ENCODE measurements around the gene HUS1.
"Not testable (repeated sequence)": the region's sequence is repeated elsewhere in the genome, so short reads cannot be mapped to it uniquely, and the experiment has no call there.

Gene HUS1

DNA sequence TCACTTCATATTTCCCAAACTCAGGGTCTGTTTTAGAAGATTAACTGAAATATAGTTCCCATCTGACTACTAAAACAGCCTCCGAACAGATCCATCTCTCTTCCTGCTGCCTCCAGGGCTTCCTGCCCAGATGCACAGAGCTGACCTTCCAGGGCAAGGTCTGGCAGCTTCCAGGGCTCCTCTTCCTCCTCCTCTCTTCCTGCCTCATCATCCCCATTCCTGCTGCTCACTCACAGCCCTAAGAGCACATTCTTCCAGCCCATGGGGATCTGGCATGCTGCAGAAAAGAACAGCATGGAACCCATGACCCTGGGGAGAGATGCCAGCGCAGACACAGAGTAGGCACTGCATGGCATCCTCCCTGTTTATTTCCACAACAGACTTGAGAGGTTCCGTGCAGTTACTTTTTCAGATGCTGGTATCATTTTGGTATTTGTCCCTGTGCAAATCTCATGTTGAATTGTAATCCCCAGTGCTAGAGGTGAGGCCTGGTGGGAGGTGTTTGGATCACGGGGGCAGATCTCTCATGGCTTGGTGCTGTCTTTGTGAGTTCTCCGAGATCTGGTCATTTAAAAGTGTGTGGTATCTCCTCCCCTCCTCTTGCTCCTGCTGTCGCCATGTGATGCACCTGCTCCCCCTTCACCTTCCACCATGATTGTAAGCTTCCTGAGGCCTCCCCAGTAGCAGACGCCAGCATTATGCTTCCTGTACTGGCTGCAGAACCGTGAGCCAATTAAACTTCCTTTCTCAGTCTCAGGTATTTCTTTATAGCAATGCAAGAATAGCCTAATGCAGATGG is 35.5 kb downstream of the HUS1 start:
- no peak for DNase-seq

DNA sequence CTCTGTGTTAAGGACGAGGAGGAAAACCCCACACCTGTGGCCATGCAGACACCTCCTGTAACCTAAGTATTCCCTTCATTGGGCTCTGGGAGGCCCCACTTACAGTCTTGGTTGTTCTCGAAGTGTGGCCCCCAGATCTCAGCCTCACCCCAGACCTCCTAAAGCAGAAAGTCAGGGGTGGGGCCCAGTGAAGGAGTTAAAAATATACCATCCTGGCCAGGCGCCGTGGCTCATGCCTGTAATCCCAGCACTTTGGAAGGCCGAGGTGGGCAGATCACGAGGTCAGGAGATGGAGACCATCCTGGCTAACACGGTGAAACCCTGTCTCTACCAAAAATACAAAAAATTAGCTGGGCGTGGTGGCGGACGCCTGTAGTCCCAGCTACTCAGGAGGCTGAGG is 36.8 kb downstream of the HUS1 start:
- not testable (repeated sequence) for DNase-seq

DNA sequence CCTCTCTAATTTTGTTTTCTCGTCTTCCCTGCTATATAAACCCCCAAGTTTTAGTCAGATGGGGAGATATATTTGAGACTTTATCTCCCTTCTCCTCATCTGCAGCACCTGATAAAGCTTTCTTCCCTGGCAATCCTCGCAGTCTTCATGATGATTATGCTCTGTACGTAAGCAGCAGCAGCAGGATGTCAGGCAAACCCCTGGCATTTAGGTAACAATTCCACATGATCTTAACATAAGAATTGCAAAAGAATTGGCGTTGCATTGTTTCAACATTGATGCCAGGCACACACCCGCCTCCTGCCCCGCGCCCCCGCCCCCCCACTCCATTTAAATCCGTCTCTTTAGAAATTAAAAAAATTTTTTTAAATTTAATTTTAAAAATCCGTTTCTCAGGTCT is 37.3 kb downstream of the HUS1 start:
- no peak for DNase-seq

DNA sequence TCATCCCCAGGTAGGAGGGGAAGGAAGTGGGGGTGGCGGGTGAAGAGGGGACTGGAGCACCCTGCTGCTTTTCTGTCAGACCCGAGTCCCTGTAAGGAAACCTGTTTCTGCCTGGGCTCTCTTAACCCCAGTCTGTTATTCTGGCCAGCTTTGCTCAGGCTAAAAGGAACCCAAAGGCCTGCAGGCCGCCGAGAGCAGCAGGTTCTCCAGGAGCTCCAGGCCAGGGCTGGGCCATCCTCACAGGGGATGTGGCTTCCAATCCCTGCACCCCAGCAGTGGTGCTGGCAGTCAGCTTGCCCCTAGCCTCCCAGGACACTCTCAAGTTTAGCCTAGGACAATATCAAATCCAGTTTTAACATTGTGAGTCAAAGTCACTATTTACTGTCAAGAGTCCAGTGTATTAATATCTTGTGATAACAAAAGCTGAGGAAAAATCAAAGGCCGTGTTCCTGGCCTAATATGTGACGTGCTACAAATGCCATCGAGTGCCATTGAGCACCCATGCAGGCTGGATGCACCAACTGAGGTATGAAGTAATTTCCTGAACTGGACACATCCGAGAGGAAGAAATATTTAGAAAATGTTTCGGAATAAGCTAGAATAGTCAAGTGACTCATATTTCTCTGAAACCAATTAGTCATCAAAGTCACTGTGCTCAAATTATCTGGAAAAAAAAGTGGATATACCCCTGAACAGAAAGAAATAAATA is 38.1 kb downstream of the HUS1 start:
- no peak for DNase-seq

DNA sequence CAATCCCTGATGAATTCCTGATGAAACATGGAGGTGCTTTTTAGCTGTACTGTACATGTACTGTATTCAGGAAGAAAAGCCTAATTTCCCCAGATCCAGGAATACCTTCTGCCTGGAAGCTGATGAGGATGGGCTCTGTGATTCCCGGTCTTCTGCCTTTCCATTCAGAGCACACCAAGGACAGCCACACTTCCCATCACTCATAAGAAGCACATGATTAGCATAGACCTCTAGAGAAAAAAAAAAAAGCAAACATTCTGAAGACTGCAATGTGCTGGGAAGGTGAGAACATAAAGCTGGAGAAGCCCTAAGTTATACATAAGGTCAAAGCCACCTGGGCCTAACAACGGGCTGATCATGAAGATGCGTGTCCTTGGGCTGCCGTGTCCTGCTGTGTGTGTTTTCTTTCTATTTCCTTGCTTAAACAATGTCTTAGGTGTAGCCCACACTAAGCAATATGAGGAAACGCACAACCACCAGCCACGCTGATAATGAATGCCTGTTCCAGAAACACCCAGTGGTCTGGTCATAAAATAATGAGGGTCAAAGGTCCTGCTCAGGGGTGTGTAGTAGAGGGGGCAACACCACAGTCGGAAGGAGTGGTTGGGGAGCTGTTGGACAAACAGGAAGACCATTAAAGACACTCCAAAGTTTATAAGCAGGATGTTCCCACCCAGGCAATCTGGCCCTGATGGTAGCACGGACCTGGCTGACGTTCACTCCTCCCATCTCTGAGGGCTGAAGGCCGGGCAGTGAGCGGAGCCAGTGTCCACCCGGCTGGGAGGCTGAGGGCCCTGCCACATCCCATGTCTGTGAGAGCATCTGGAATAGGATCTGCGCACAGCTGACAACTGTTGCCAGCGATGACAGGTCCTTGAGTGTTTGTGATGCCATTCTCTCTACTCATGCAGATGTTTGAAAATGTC is 39.1 kb downstream of the HUS1 start:
- DNase-seq: no peak

DNA sequence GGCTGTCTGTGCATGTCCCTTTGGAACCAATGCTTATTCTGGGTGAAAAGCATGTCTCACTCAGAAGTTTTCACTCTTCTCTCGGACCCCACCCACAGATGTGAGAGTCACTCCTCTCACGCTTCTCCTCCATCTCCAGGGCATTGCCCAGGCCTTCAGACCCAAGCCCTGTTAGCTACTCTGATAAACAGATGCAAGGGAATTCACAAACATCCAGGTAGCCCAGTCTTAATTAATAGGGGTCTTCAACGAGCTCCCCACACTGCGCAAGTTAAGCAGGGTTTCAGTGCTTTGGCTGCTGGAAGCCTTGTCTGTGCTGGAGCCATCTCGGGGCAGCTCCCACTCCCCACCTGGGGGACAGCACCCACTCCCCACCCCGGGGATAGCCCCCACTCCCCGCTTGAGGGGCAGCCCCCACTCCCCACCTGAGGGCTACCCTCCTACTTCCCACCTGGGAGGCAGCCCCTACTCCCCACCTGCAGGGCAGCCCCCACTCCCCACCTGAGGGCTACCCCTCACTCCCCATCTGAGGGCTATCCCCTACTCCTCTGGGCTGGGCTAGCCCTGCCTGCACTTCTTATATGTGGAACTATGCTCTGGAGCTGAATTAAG is 39.9 kb downstream of the HUS1 start:
- no peak for DNase-seq

DNA sequence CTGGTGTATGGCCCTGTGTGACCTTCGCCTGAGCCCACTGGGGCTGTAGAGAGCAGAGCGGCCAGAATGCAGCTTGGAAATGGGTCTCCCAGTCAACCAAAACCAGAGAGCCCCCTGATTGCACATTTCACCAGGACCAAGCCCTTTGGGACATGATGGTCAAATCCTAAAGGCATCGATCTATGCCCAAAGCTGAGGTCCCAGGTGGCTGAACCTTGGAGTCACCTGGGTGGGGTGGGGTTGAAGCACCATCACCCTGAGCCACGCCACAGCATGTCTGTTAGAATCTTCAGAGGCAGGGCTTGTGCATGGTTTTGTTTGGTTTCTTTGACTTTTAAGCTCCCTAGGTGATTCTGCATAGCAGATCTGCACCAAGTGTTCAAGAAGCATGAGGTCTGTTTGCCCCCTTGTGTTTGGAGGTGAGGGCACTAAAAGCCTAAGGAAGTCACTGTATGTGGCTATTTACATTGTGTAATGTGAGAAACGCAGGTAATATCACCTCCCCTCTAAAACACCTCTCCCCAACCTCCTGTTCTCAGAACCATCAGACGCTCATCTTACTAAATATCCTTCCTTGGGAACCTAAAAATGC is 40.7 kb downstream of the HUS1 start:
- no peak for DNase-seq

DNA sequence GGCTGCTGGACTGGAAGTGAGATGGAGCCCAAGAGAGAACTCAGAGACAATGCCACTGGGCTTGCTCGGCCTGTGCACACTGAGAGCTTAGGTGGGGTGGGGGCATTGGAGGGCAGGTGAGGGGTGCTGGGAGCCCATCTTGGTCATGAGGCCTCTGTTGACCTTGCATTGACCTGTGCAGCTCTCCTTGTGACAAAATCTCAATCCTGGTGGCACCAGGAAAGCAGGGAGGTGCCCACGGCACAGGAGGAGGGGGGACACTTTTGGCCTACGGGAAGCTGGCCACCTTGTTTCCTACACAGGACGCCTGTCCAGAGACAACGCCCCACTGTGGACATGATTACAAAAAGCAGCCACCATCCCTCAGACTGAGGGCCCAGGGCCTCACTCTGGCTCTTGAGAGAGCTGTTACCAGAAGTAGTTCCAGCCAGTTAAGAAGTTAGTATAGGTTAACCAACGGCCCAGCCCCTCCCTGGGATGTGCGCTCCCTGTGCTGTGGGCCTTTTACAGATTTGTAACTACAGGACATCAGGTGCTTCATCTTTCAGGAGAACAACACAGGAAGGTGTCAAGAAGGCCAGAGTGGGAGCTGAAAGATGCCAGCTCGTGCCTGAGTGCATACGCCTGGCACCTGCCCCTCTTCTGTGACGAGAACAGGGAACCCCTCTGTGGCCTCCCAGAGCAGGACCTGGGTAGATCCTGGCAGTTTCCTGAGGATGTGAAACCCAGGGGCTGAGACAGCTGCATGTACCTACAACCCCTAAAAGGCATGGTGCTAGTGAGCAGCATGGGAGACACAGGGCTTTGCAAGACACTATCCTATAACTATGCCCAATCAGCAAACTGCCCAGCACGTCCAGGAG is 41.5 kb downstream of the HUS1 start:
- no peak for DNase-seq

DNA sequence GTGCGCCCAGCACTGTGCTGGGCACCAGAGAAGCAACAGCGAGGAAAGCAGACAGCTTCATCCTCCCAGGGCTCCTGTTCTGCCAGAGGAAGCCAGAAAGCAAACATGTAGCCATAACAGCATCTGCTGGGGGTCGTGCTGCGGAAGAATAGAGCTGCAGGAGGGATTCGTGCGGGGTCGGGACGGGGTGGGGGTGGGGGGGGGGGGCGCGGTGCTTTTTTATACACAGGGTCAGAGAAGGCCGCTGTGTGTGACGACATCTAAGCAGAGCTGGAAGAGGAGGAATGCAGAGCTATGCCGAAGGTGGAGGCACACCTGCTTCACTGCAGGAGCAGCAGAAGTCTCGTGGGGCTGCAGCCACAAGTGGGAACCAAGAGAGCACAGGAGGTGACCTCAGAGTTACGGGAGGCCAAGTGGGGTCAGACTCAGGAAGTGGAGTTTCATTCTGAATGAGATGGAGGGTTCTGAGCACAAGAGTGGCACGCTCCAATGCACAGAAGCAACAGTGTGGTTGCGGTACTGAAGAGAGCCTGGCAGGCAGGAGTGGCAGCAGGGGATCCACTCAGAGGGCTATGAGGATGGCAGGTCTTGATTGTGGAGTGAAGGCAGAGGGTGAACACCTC is 42.2 kb downstream of the HUS1 start:
- no peak for DNase-seq

DNA sequence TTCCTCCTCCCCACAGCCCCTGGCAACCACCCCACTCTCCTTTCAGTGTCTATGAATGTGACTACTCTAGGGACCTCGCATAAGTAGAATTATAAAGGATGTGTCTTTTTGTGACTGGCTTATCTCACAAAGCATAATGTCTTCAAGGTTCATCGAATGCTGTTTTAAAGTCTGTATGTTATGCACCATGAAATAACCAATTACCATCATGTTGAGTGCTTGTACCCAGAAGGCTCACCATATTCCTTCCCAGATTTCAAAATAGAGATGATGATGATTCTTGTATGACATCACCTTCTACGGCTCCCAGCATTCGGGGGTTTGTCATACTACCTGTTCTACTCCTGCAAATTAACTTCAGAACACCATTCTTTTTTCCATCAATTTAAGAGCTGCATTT is 43.1 kb downstream of the HUS1 start:
- no peak for DNase-seq

DNA sequence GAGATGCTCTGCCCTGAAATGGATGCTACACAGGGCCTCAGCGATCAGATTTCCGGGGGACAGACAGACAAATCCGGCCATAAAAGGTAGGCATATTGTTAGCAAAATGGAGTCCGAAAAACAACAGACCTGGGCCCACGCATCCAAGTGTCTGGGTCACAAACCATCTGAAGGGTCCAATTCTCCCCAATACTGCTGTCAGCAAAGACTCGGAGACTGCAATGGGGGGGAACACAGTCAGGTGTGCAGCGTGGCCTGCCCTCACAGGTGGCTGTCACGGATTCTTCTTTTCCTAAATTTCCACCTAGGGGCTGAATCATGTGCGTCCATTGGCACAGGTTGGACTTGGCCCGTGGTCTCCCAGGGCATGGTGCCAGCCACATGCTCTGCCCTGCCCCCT is 44.1 kb downstream of the HUS1 start:
- no peak for DNase-seq

DNA sequence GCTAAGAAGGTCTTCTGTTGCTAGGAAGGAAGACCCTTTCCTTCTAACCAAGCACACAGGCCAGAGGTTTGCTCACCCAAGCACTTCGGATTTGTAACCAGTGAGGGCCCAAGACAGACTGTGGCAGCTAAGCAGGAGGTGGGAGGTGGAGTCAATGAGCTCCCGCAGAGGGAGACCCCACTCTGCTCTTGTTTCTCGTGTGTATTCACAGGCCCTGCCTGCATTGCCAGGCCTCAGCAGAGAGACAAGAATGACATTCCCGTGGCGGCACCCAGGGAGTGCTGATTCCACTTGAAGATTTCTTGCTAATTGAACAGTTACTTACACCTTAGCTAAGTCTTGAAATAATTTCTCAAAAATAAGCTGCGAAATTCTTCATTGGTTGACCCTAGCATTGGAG is 44.6 kb downstream of the HUS1 start:
- DNase-seq: no peak

DNA sequence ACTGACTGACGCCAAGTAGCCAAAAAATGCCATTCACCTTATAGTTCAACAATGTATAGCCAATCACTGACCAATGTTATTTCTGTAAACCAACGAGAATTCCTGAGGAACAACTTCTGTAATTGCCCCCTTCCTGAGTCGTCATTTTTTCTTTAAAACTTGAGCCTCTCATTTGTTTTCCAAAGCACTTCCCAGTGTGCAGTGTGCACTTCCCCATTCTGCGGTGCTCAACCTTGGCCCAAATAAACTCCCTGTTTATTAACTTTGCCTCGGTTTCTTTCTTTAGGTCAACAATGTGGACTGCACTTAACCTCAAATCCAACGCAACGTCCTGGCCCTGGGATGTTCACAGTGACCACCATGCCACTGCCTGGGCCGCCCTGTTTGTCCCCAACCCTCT is 46.2 kb downstream of the HUS1 start:
- DNase-seq: no peak

DNA sequence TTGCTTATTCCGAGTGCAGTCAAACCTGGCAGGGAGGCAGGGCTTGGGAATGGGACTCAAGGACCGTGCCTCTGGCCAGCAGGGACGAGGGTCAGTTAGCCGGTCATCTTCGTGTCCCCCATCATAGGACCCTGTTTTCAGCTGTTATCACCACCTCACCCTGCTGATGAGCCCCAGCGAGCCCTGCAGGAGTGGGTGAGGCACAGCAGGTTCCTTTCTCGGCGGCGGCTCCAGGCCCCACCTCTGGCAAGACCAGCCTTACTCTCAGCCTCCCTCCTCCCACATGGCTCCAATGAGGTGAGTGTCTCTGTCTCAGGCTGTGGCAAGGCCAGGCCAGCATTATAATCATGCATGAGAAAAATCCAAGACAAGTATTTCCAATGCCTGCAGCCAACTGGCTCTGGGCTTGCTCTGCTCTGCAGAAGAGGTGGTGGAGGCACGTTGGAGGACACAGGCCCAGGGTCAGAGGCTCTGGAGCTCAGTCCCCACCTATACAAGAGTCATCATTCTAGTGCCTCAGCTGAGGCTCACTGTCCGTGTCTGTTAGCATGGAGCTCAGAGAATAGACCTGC is 46.9 kb downstream of the HUS1 start:
- DNase-seq: no peak

DNA sequence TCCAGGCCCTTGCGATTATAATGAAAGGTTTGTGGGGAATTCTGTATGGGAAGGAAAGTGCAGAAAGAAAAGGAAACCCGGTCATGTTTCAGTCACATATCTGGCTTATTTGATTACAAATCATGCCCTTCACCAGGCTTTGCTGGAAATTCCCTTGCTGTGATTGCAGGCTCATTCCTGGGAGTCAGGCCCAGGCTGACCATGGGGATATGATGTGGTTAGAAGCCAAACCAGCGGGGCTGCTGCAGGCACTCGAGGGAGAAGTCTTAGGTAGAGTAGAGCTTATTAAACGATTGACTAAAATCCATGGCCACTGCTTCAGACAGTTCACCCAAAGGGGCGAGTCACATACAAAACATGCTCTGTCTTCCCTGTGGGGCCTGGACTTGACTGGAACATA is 47.4 kb downstream of the HUS1 start:
- DNase-seq: no peak

DNA sequence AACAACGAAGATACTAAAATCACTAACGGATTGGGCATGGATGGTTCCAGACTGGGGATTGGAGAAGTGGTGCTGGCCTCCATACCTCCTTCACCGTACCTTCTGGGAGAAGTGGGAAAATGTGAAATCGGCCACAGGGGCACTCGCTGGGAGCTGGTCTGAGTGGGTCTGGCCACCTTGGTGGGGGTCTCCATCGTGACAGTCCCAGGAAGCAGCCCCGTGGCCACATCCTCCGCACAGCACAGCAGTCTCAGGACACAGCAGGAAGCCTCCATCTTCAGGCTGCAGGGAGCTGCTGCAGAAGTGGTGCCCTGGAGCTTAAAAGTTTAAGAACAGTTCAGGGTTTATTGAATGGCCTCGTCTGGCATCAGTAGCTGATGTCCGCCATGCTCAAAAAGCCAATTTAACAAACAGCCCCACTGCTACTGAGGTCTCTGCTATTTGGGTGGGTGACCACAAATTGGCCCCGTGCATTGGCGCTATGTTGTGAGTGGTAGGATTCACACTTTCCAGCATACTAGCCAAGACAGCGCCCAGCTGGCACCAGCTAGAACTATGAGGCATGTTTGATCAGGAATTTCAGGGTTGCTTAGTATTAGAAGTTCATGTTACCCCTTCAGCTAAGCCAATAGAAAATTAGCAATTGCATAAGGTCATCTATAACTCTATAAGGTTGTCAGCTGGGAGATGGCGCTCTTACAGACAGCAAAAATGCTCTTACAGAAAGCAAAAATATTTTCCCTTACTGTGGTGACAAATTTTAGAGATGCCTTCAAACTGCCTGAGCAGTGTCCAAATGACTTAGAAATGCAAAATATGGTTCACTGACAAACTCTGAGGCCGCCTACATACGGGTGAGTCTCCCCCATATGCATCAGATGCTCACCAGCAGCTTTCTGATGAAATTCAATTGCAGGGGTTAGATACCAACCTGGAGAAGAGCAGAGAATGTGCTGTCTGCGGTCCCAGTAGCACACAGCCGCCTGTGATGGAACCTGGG is 48.1 kb downstream of the HUS1 start:
- DNase-seq: no peak

DNA sequence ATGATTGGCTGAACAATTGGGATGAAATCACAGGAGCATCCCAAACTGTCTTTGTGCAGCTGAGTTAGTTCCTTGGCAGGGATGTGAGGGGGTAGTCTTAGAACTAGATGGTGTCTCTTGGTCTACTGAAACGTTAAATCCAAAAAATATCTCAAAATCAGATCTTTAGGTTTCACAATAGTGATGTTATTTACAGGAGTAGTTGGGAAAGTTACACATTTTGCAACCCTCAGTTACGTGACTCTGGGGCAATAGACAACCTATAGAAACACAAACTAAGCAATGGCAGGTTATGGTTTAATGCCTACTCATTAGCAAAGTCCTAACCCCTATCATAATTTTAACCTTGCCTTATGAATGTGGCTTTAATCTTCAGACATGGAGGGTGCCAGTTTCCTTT is 55.1 kb downstream of the HUS1 start:
- no peak for DNase-seq

DNA sequence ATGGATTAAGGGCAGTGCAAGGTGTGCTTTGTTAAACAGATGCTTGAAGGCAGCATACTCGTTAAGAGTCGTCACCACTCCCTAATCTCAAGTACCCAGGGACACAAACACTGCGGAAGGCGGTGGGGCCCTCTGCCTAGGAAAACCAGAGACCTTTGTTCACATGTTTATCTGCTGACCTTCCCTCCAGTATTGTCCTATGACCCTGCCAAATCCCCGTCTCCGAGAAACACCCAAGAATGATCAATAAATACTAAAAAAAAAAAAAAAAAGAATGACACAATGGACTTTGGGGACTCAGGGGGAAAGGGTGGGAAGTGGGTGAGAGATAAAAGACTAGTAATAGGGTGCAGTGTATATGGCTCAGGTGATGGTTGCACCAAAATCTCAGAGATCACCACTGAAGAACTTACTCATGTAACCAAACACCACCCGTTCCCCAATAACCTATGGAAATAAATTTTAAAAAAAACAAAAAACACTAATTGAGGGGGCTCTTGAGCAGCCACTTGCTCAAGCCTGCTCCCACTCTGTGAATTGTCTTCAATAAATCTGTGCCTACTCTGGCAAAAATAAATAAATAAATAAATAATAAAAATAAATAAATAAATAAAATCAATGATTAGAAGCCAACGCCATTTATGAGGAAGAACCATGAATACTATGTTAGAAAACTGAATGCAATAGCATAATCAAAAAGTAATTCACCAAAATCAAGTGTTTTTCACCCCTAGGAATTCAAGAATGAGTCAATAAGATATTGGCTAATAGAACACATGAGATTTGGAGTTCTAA is 56.1 kb downstream of the HUS1 start:
- DNase-seq: not testable (repeated sequence)

DNA sequence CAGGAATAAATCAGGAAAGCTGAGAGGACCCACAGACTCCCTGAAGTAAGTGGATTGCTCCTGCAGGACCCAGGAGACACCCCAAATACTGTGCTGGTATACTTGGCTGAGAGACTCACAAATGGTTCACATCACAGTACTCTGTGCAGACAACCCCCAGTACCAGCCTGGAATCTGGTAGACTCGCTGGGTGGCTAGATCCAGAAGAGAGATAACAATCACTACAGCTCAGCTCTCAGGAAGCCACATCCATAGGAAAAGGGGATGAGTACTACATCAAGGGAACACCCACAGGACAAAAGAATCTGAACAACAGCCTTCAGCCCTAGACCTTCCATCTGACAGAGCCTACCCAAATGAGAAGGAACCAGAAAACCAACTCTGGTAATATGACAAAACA is 62.9 kb downstream of the HUS1 start:
- DNase-seq: not testable (repeated sequence)

Data from CD4-positive, alpha-beta T cell treated with Interleukin-21 for 1 hour (primary cell).